ENCODE measurements around the gene EPHA7.

Gene EPHA7

GRCh38 chr6:93358435-93358834 is 60.9 kb downstream of the EPHA7 start:
- Histone ChIP-seq H3K27me3 (ENCODE audit: insufficient read depth, low read length) (no peaks in the 10 kb centered on the region), H3K79me2 (ENCODE audit: control insufficient read depth, insufficient read depth, low read length, unreplicated experiment) (no peaks in the 10 kb centered on the region), H2AFZ (ENCODE audit: low read length, unreplicated experiment) (no peak overlapping the region), H3K4me3 (ENCODE audit: low read depth, low read length) (no peak overlapping the region), H3K27ac (ENCODE audit: low read depth, low read length) (no peak overlapping the region), H3K36me3 (ENCODE audit: insufficient read depth, low read length) (no peaks in the 10 kb centered on the region), H3K4me1 (ENCODE audit: control insufficient read depth, insufficient read depth, low read length, unreplicated experiment) (no peaks in the 10 kb centered on the region)

- Histone ChIP-seq H2AFZ (ENCODE audit: low read length, unreplicated experiment) (no peak overlapping the region), H3K4me1 (ENCODE audit: control insufficient read depth, insufficient read depth, low read length, unreplicated experiment) (no peaks in the 10 kb centered on the region), H3K79me2 (ENCODE audit: control insufficient read depth, insufficient read depth, low read length, unreplicated experiment) (no peaks in the 10 kb centered on the region), H3K27ac (ENCODE audit: low read depth, low read length) (no peak overlapping the region), H3K27me3 (ENCODE audit: insufficient read depth, low read length) (no peaks in the 10 kb centered on the region), H3K36me3 (ENCODE audit: insufficient read depth, low read length) (no peaks in the 10 kb centered on the region), H3K4me3 (ENCODE audit: low read depth, low read length) (no peak overlapping the region)
These were observed 66.8 kb downstream of the EPHA7 start for GRCh38 chr6:93352604-93353003.

GRCh38 chr6:93351222-93351621 is 68.1 kb downstream of the EPHA7 start:
- no peak overlapping the region for H3K27ac ChIP-seq (ENCODE audit: low read depth, low read length)
- no peak overlapping the region for H3K4me3 ChIP-seq (ENCODE audit: low read depth, low read length)
- H3K36me3 ChIP-seq (ENCODE audit: insufficient read depth, low read length): no peaks in the 10 kb centered on the region
- H3K79me2 ChIP-seq (ENCODE audit: control insufficient read depth, insufficient read depth, low read length, unreplicated experiment): no peaks in the 10 kb centered on the region
- no peak overlapping the region for H2AFZ ChIP-seq (ENCODE audit: low read length, unreplicated experiment)
- no peaks in the 10 kb centered on the region for H3K4me1 ChIP-seq (ENCODE audit: control insufficient read depth, insufficient read depth, low read length, unreplicated experiment)
- no peaks in the 10 kb centered on the region for H3K27me3 ChIP-seq (ENCODE audit: insufficient read depth, low read length)

- no peaks in the 10 kb centered on the region for H3K36me3 ChIP-seq (ENCODE audit: insufficient read depth, low read length)
- no peak overlapping the region for H3K4me3 ChIP-seq (ENCODE audit: low read depth, low read length)
- no peaks in the 10 kb centered on the region for H3K27me3 ChIP-seq (ENCODE audit: insufficient read depth, low read length)
- no peak overlapping the region for H3K27ac ChIP-seq (ENCODE audit: low read depth, low read length)
- no peaks in the 10 kb centered on the region for H3K4me1 ChIP-seq (ENCODE audit: control insufficient read depth, insufficient read depth, low read length, unreplicated experiment)
- no peaks in the 10 kb centered on the region for H3K79me2 ChIP-seq (ENCODE audit: control insufficient read depth, insufficient read depth, low read length, unreplicated experiment)
- no peak overlapping the region for H2AFZ ChIP-seq (ENCODE audit: low read length, unreplicated experiment)
These were observed 68.6 kb downstream of the EPHA7 start for GRCh38 chr6:93350774-93351173.

- H3K4me3 ChIP-seq (ENCODE audit: low read depth, low read length): no peak overlapping the region
- H2AFZ ChIP-seq (ENCODE audit: low read length, unreplicated experiment): no peak overlapping the region
- no peaks in the 10 kb centered on the region for H3K36me3 ChIP-seq (ENCODE audit: insufficient read depth, low read length)
- H3K27ac ChIP-seq (ENCODE audit: low read depth, low read length): no peak overlapping the region
- H3K27me3 ChIP-seq (ENCODE audit: insufficient read depth, low read length): no peaks in the 10 kb centered on the region
- H3K79me2 ChIP-seq (ENCODE audit: control insufficient read depth, insufficient read depth, low read length, unreplicated experiment): no peaks in the 10 kb centered on the region
- H3K4me1 ChIP-seq (ENCODE audit: control insufficient read depth, insufficient read depth, low read length, unreplicated experiment): no peaks in the 10 kb centered on the region
These were observed 75.0 kb downstream of the EPHA7 start for GRCh38 chr6:93344333-93344835.

GRCh38 chr6:93343476-93343875 is 75.9 kb downstream of the EPHA7 start:
- Histone ChIP-seq H3K36me3 (ENCODE audit: insufficient read depth, low read length) (no peaks in the 10 kb centered on the region), H3K4me1 (ENCODE audit: control insufficient read depth, insufficient read depth, low read length, unreplicated experiment) (no peaks in the 10 kb centered on the region), H3K27me3 (ENCODE audit: insufficient read depth, low read length) (no peaks in the 10 kb centered on the region), H3K79me2 (ENCODE audit: control insufficient read depth, insufficient read depth, low read length, unreplicated experiment) (no peaks in the 10 kb centered on the region), H3K4me3 (ENCODE audit: low read depth, low read length) (no peak overlapping the region), H3K27ac (ENCODE audit: low read depth, low read length) (no peak overlapping the region), H2AFZ (ENCODE audit: low read length, unreplicated experiment) (no peak overlapping the region)

- Histone ChIP-seq H3K36me3 (ENCODE audit: insufficient read depth, low read length) (no peaks in the 10 kb centered on the region), H3K4me3 (ENCODE audit: low read depth, low read length) (no peak overlapping the region)
These were observed 77.3 kb downstream of the EPHA7 start for GRCh38 chr6:93341900-93342613.

GRCh38 chr6:93337772-93338394 is 81.5 kb downstream of the EPHA7 start:
- no peaks in the 10 kb centered on the region for H3K27me3 ChIP-seq (ENCODE audit: insufficient read depth, low read length)
- H2AFZ ChIP-seq (ENCODE audit: low read length, unreplicated experiment): no peak overlapping the region
- H3K27ac ChIP-seq (ENCODE audit: low read depth, low read length): no peak overlapping the region
- H3K4me3 ChIP-seq (ENCODE audit: low read depth, low read length): no peak overlapping the region
- no peaks in the 10 kb centered on the region for H3K4me1 ChIP-seq (ENCODE audit: control insufficient read depth, insufficient read depth, low read length, unreplicated experiment)
- H3K79me2 ChIP-seq (ENCODE audit: control insufficient read depth, insufficient read depth, low read length, unreplicated experiment): no peaks in the 10 kb centered on the region
- H3K36me3 ChIP-seq (ENCODE audit: insufficient read depth, low read length): no peaks in the 10 kb centered on the region

More at GRCh38 chr6:93341900-93342613, 77.3 kb downstream of the EPHA7 start:
- no peaks in the 10 kb centered on the region for H3K27me3 ChIP-seq (ENCODE audit: insufficient read depth, low read length)
- H3K27ac ChIP-seq (ENCODE audit: low read depth, low read length): no peak overlapping the region
- no peaks in the 10 kb centered on the region for H3K79me2 ChIP-seq (ENCODE audit: control insufficient read depth, insufficient read depth, low read length, unreplicated experiment)
- no peaks in the 10 kb centered on the region for H3K4me1 ChIP-seq (ENCODE audit: control insufficient read depth, insufficient read depth, low read length, unreplicated experiment)
- H2AFZ ChIP-seq (ENCODE audit: low read length, unreplicated experiment): no peak overlapping the region

GRCh38 chr6:93337014-93337413 is 82.3 kb downstream of the EPHA7 start:
- no peaks in the 10 kb centered on the region for H3K79me2 ChIP-seq (ENCODE audit: control insufficient read depth, insufficient read depth, low read length, unreplicated experiment)
- H3K4me1 ChIP-seq (ENCODE audit: control insufficient read depth, insufficient read depth, low read length, unreplicated experiment): no peaks in the 10 kb centered on the region
- no peak overlapping the region for H3K27ac ChIP-seq (ENCODE audit: low read depth, low read length)
- H3K4me3 ChIP-seq (ENCODE audit: low read depth, low read length): no peak overlapping the region
- H3K27me3 ChIP-seq (ENCODE audit: insufficient read depth, low read length): no peaks in the 10 kb centered on the region
- no peak overlapping the region for H2AFZ ChIP-seq (ENCODE audit: low read length, unreplicated experiment)
- no peaks in the 10 kb centered on the region for H3K36me3 ChIP-seq (ENCODE audit: insufficient read depth, low read length)

GRCh38 chr6:93329301-93330000 is 89.9 kb downstream of the EPHA7 start:
- Histone ChIP-seq H3K79me2 (ENCODE audit: control insufficient read depth, insufficient read depth, low read length, unreplicated experiment) (no peaks in the 10 kb centered on the region), H3K27me3 (ENCODE audit: insufficient read depth, low read length) (no peaks in the 10 kb centered on the region), H3K36me3 (ENCODE audit: insufficient read depth, low read length) (no peaks in the 10 kb centered on the region), H3K4me3 (ENCODE audit: low read depth, low read length) (no peak overlapping the region), H3K27ac (ENCODE audit: low read depth, low read length) (no peak overlapping the region), H2AFZ (ENCODE audit: low read length, unreplicated experiment) (no peak overlapping the region), H3K4me1 (ENCODE audit: control insufficient read depth, insufficient read depth, low read length, unreplicated experiment) (no peaks in the 10 kb centered on the region)

All from ACC112 (cell line).